AG09319 (cell line): Measurements from ENCODE around the gene RPL35.
"Not testable (repeated sequence)": the region's sequence is repeated elsewhere in the genome, so short reads cannot be mapped to it uniquely, and the experiment has no call there.

ENCODE experiments used
- DNase-seq: peaks from one replicate; pipeline ENCODE4 v3.0.0-alpha.2; 2010; ENCODE audit warnings: low read depth; ENCODE audit errors: extremely low read depth
- CTCF ChIP-seq: IDR thresholded peaks from 2 replicates; pipeline ENCODE4 v1.5.1; 2011; ENCODE audit warnings: low read depth, mild to moderate bottlenecking, inconsistent platforms, low read length, moderate library complexity

RPL35 gene

GRCh38 chr9:124852121-124852828 lies 9.5 kb downstream of the RPL35 start:
- no peak for TF ChIP-seq CTCF
- DNase-seq, result no peak

- TF ChIP-seq CTCF, result no peak
- DNase-seq, result no peak
These were observed 12.0 kb downstream of the RPL35 start for GRCh38 chr9:124849801-124850200.

GRCh38 chr9:124846969-124847368 lies 14.8 kb downstream of the RPL35 start:
- no peak for TF ChIP-seq CTCF
- DNase-seq, result no peak

GRCh38 chr9:124846467-124846866 lies 15.3 kb downstream of the RPL35 start:
- not testable (repeated sequence) for DNase-seq

- TF ChIP-seq CTCF, result no peak
- no peak for DNase-seq
These were observed 17.5 kb downstream of the RPL35 start for GRCh38 chr9:124844291-124844690.

- no peak for DNase-seq
- no peak for TF ChIP-seq CTCF
These were observed 18.2 kb downstream of the RPL35 start for GRCh38 chr9:124843456-124844034.

GRCh38 chr9:124841075-124841821 lies 20.5 kb downstream of the RPL35 start:
- no peak for DNase-seq
- no peak for TF ChIP-seq CTCF
